HG03139 (cell line): Measurements from ENCODE around the gene URB1.
"Not testable (repeated sequence)": the region's sequence is repeated elsewhere in the genome, so short reads cannot be mapped to it uniquely, and the experiment has no call there.

ENCODE experiments used
- ATAC-seq: cut with Tn5 transposase; IDR thresholded peaks from one replicate; pipeline ENCODE4 v1.9.1; 2021; ENCODE audit not compliant: unreplicated experiment

URB1 gene

GRCh38 chr21:32320726-32321125 is 72.1 kb downstream of the URB1 start:
- ATAC-seq: no peak

- no peak for ATAC-seq
Measured at GRCh38 chr21:32320059-32320458, 72.8 kb downstream of the URB1 start.

DNA sequence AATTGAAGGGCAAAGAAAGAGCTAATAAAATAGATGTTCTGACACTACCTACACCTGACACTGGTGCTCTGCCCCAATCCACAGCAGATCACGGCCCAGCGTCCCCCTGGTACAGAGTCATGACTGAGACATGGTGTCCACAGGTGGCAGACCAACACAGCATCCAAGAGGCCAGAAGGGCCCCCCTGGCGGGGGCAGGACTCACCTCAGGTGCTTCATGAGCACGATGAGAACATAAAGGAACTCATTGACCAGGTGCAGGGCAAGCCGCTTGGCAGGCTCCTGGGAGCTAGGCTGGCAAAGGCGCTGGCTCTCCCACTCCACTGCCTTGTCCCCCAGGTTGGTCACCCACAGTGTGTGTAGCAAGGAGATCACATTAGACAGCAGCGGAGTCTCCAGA is 73.8 kb downstream of the URB1 start:
- ATAC-seq: no peak

- ATAC-seq: no peak
Measured at GRCh38 chr21:32317726-32318125, 75.1 kb downstream of the URB1 start.

- ATAC-seq: no peak
Measured at GRCh38 chr21:32316361-32317215, 76.2 kb downstream of the URB1 start.

DNA sequence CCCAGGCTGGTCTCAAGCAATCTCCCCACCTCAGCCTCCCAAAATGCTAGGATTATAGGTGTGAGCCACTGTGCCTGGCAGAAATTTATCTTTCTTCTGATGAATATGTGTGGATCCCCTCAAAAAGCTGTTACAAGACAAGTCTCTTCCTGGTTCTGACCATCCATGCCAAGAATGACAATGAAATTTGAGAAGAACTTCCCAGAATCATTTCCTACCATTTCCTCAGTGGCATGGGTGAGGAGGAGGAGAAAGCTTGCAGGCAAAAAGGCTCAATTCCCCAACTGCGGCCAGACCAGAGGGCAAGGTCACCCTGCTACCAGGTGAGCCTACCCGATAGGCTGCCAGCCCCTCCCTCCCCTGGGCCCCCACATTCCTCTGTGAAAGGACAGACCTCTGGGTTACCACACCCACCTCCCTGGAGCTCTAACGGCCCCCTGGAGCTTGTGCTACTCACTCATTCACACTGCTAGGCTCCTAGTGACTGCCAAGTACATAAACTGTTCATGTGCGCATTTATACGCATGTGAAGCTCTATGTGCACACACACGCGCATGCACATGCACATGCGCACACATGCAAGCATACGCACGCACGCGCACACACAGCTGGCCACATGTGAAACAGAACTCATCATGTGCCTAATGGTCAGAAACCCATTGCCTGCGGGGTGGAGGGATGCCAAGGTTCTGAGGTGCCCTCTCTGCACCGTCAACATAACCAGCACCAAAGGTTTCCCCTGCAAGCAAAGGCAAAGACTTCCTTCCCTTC is 77.1 kb downstream of the URB1 start:
- ATAC-seq: no peak

- no peak for ATAC-seq
Measured at GRCh38 chr21:32314806-32315205, 78.0 kb downstream of the URB1 start.

DNA sequence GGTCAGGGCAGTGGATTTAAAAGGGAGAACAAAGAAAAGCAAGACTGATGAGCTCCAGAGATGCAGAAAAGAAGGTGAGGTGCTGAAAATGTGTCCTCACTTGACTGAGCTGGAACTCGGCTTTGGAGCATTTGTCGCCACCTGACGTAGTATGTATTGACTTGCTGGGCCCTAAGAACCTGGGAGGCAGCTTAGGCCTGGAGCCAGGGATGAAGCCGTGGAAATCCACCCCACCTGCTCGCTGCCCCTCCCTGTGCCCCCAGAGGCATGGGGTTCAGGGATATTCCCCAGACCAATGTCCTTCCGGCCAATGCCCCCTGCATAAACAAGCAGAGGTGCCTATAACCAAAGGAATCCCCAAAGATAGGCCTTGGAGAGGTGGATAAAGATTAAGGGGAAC is 79.8 kb downstream of the URB1 start:
- no peak for ATAC-seq

DNA sequence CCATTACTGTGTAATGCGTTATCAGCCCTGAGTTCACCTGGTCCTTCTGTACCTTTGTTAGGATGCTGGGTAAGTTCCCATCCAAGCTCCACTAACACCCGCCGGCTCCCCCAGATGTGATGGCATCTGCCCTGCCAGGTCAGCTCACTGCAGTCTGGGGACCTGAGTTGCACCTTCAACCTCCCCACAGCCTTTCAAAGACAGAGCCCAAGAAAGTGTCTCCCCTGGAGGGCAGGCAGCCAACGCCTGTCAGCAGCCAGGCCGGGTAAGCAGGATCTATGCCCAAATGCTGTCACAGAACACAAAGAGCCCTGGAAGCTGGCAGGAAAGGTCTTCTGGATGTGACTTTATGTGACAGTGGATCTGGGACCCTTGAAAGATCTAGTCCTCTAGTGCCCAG is 80.5 kb downstream of the URB1 start:
- ATAC-seq: no peak

- ATAC-seq: no peak
Measured at GRCh38 chr21:32311621-32312020, 81.2 kb downstream of the URB1 start.

DNA sequence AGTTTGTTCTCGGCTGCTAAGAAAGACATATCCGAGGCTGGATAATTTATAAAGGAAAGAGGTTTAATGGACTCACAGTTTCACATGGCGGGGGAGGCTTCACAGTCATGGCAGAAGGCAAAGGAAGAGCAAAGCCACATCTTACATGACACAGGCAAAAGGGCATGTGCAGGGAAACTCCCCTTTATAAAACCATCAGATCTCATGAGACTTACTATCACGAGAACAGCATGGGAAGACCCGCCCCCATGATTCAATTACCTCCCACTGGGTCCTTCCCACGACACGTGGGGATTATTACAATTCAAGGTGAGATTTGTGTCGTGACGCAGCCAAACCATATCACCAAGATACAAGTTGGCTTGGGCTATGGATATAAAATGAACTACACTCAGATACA is 81.8 kb downstream of the URB1 start:
- ATAC-seq: not testable (repeated sequence)

- ATAC-seq: no peak
Measured at GRCh38 chr21:32309906-32310460, 82.8 kb downstream of the URB1 start.

DNA sequence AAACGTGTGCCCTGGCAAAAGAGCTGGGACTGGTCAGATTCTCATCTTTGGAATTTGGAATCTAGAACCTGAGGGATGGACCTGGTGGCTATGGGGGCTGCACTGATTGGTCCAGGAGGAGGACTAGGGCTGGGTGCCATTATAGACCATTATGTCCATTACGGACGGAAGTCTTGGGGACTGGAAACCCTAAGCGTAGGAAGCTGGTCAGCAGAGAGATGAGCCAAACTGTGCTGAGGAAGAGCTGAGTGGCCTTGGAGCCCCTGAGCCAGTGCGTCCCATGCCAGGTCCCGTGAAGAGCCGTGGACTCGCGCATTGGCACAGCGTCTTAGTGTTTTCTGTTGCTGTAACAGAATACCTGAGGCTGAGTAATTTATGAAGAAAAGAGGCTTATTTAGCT is 84.1 kb downstream of the URB1 start:
- ATAC-seq: no peak

GRCh38 chr21:32307706-32308105 is 85.1 kb downstream of the URB1 start:
- no peak for ATAC-seq

GRCh38 chr21:32306021-32306780 is 86.6 kb downstream of the URB1 start:
- no peak for ATAC-seq

GRCh38 chr21:32304998-32305397 is 87.8 kb downstream of the URB1 start:
- ATAC-seq: no peak

DNA sequence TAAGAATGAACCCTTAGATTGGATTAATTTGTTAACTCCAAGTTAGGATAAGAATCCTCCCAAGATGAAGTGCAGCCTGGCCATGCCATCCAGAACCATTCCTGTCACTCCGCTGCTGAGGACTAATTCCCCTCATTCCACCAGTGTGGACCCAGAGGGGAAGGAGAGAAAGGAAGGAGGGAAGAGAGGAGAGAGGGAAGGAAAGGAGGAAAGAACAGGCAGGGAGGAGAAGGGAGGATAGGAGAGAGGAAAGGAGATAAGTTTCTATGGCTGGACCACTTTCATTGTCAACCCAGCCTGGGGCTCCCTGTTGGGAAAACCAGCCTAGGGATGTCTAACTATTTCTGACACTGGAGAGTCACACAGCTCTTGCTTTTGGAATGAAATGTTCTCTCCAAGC is 89.4 kb downstream of the URB1 start:
- ATAC-seq: no peak

- ATAC-seq: no peak
Measured at GRCh38 chr21:32302560-32302959, 90.3 kb downstream of the URB1 start.

- ATAC-seq: no peak
Measured at GRCh38 chr21:32301596-32301995, 91.2 kb downstream of the URB1 start.

- ATAC-seq: no peak
Measured at GRCh38 chr21:32300117-32300681, 92.6 kb downstream of the URB1 start.

- ATAC-seq: no peak
Measured at GRCh38 chr21:32299695-32300094, 93.1 kb downstream of the URB1 start.
